Measurements from ENCODE around the gene EXD2. TPM values are rescaled to one million over a fixed set of nuclear protein-coding genes. Genes with fewer than 3 reads are reported as not detected.

Gene EXD2
- total and polyA plus RNA-seq, 9 donors: 11.3 to 23.1 (median 17.0) TPM

- H3K4me1 ChIP-seq (ENCODE audit: insufficient read depth): no peaks in the 10 kb centered on the region
- no peak overlapping the region for H3K4me3 ChIP-seq
- H3K36me3 ChIP-seq: no peaks in the 10 kb centered on the region
- H3K27me3 ChIP-seq: no peaks in the 10 kb centered on the region
- intact Hi-C loops (cut with DNase I): no loop called here
- no peak for DNase-seq
- TF ChIP-seq EP300 (IDR thresholded peaks at IDR 0.05): no peak
- TF ChIP-seq POLR2A (IDR thresholded peaks at IDR 0.05): no peak
- no peak for TF ChIP-seq CTCF (IDR thresholded peaks at IDR 0.05)
- no peaks in the 10 kb centered on the region for H3K9me3 ChIP-seq
- H3K27ac ChIP-seq: no peak overlapping the region
These were observed 42.8 kb downstream of the EXD2 start for GRCh38 chr14:69234106-69234505.

GRCh38 chr14:69235708-69236107 is 44.4 kb downstream of the EXD2 start:
- 96 to 97% (median 97%) methylated on average over 1 of the region's 1 CpG for WGBS, 3 donors
- Histone ChIP-seq H3K27me3 (no peaks in the 10 kb centered on the region), H3K4me1 (ENCODE audit: insufficient read depth) (no peaks in the 10 kb centered on the region), H3K27ac (no peak overlapping the region), H3K9me3 (no peaks in the 10 kb centered on the region), H3K36me3 (no peaks in the 10 kb centered on the region), H3K4me3 (no peak overlapping the region)
- no peak for TF ChIP-seq CTCF (IDR thresholded peaks at IDR 0.05)
- TF ChIP-seq EP300 (IDR thresholded peaks at IDR 0.05): no peak
- TF ChIP-seq POLR2A (IDR thresholded peaks at IDR 0.05): no peak
- intact Hi-C loops (cut with DNase I): no loop called here
- DNase-seq: no peak

GRCh38 chr14:69237142-69237541 is 45.8 kb downstream of the EXD2 start:
- H3K36me3 ChIP-seq: no peaks in the 10 kb centered on the region

GRCh38 chr14:69237584-69237983 is 46.3 kb downstream of the EXD2 start:
- no peaks in the 10 kb centered on the region for H3K27me3 ChIP-seq
- no peaks in the 10 kb centered on the region for H3K4me1 ChIP-seq (ENCODE audit: insufficient read depth)
- no peak for TF ChIP-seq EP300 (IDR thresholded peaks at IDR 0.05)
- no peak for TF ChIP-seq POLR2A (IDR thresholded peaks at IDR 0.05)
- no peak for TF ChIP-seq CTCF (IDR thresholded peaks at IDR 0.05)
- 81 to 87% (median 82%) methylated on average over 12 of the region's 12 CpGs for WGBS, 3 donors
- no peak for DNase-seq
- H3K27ac ChIP-seq: no peak overlapping the region
- no peak overlapping the region for H3K4me3 ChIP-seq
- H3K9me3 ChIP-seq: no peaks in the 10 kb centered on the region
- intact Hi-C loops (cut with DNase I): no loop called here
- no peaks in the 10 kb centered on the region for H3K36me3 ChIP-seq

More at GRCh38 chr14:69237142-69237541, 45.8 kb downstream of the EXD2 start:
- Histone ChIP-seq H3K9me3 (no peaks in the 10 kb centered on the region), H3K27me3 (no peaks in the 10 kb centered on the region), H3K4me3 (no peak overlapping the region), H3K4me1 (ENCODE audit: insufficient read depth) (no peaks in the 10 kb centered on the region), H3K27ac (no peak overlapping the region)
- TF ChIP-seq EP300 (IDR thresholded peaks at IDR 0.05) (no peak), CTCF (IDR thresholded peaks at IDR 0.05) (no peak), POLR2A (IDR thresholded peaks at IDR 0.05) (no peak)
- intact Hi-C loops (cut with DNase I): no loop called here
- DNase-seq: no peak
- WGBS, 3 donors: 100% methylated on average over 1 of the region's 1 CpG

- intact Hi-C loops (cut with DNase I): no loop called here
- Histone ChIP-seq H3K36me3 (no peaks in the 10 kb centered on the region), H3K4me3 (no peak overlapping the region), H3K9me3 (no peaks in the 10 kb centered on the region), H3K4me1 (ENCODE audit: insufficient read depth) (no peaks in the 10 kb centered on the region), H3K27ac (no peak overlapping the region), H3K27me3 (no peaks in the 10 kb centered on the region)
- TF ChIP-seq EP300 (IDR thresholded peaks at IDR 0.05) (no peak), CTCF (IDR thresholded peaks at IDR 0.05) (no peak), POLR2A (IDR thresholded peaks at IDR 0.05) (no peak)
- no peak for DNase-seq
- WGBS, 3 donors: 89 to 92% (median 92%) methylated on average over 4 of the region's 4 CpGs
These were observed 47.6 kb downstream of the EXD2 start for GRCh38 chr14:69238883-69239282.

Data from ovary (tissue), 9 donors.